Left lung (tissue), 10 donors: Measurements from ENCODE around the gene PLAGL2. TPM values are rescaled to one million over a fixed set of nuclear protein-coding genes. Genes with fewer than 3 reads are reported as not detected.

Experiments
- ATAC-seq: fragments of 200-7000 bp; cut with Tn5 transposase; one replicate; pipeline ENCODE4 v1.9.1; 2020; ENCODE audit warnings: moderate library complexity
- DNase-seq, 4 donors: peaks; one replicate each; pipeline ENCODE4 v3.0.0-alpha.2; 2013 to 2020
- H3K27ac ChIP-seq, 2 donors: fragments of 200-600 bp; sonication (generic) in 1 of 2; one replicate each; pipeline versions ENCODE4 v1.5.0 to v1.8.0; 2020 to 2021
- H3K27me3 ChIP-seq, 2 donors: fragments of 200-600 bp; sonication (generic) in 1 of 2; one replicate each; pipeline versions ENCODE4 v1.5.0 to v1.8.0; 2020 to 2021
- H3K36me3 ChIP-seq, 2 donors: fragments of 200-600 bp; sonication (generic) in 1 of 2; one replicate each; pipeline versions ENCODE4 v1.5.0 to v1.8.0; 2020 to 2021
- H3K4me1 ChIP-seq, 2 donors: fragments of 200-600 bp; one replicate each; pipeline ENCODE4 v1.8.0; 2021
- H3K4me3 ChIP-seq, 2 donors: fragments of 200-600 bp; sonication (generic) in 1 of 2; one replicate each; pipeline versions ENCODE4 v1.5.0 to v1.8.0; 2020 to 2021; ENCODE audit warnings: mild to moderate bottlenecking in 1 of 2
- H3K9me3 ChIP-seq, 2 donors: fragments of 200-600 bp; sonication (generic) in 1 of 2; one replicate each; pipeline versions ENCODE4 v1.5.0 to v1.8.0; 2020 to 2021
- intact Hi-C, 2 donors: fragments of 100-400 bp; cut with DNase I; formaldehyde crosslinking; loops; one replicate each; pipeline versions ENCODE4 v1.11.2 to v1.14.2; 2022
- polyA plus RNA-seq, 6 donors: library from polyadenylated mRNA; unstranded; fragments of 120-200 nt; gene quantifications; one replicate each; pipeline ENCODE4 v1.2.1, GENCODE V29; 2013; ENCODE audit not compliant: insufficient read length in 6 of 6
- total RNA-seq, 2 donors: library from RNA; stranded (reverse); fragmentation: NEBNext Ultra II Directional; extraction: Animal tissue kit (Norgen Biotek cat#: 25700); gene quantifications; one replicate each; pipeline ENCODE4 v1.2.1, GENCODE V29; 2021
- TF ChIP-seq, protein P1 (sequence below), 2 donors: fragments of 200-600 bp; sonication (generic) in 1 of 2; IDR thresholded peaks; one replicate each; pipeline versions ENCODE4 v1.5.0 to v1.8.0; 2021; ENCODE audit warnings: antibody characterized with exemption in 2 of 2
- donor health status: DM: no; HTN: yes; CAD: no.
- donor health status: DM: no; HTN: no; CAD: no.

PLAGL2 gene
- total and polyA plus RNA-seq, 8 donors, result 12.6 to 28.0 (median 25.3) TPM

DNA sequence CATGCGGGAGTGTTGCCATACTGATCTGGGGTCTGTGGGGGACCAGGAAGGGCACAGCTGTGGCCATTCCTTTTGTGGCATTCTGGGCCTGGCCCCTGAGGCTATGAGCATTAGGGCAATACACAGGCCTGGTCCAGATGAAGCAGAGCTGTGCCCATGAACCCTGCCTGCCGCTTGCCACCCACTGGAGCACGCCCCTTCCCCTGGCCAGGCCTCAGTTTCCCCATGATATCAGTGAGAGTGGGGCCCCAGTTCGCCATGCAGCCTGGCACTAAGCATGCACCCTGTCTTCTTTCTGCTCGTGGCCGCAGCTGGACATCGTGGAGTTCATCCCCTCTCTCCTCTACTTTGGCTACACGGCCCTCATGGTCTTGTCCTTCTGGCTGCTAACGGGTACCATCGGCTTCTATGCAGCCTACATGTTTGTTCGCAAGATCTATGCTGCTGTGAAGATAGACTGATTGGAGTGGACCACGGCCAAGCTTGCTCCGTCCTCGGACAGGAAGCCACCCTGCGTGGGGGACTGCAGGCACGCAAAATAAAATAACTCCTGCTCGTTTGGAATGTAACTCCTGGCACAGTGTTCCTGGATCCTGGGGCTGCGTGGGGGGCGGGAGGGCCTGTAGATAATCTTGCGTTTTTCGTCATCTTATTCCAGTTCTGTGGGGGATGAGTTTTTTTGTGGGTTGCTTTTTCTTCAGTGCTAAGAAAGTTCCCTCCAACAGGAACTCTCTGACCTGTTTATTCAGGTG lies 42.4 kb downstream of the PLAGL2 start:
- H3K36me3 ChIP-seq, result peaks cover 0 to 78% of the 10 kb centered on the region in 2 donors
- TF ChIP-seq, protein P1, sequence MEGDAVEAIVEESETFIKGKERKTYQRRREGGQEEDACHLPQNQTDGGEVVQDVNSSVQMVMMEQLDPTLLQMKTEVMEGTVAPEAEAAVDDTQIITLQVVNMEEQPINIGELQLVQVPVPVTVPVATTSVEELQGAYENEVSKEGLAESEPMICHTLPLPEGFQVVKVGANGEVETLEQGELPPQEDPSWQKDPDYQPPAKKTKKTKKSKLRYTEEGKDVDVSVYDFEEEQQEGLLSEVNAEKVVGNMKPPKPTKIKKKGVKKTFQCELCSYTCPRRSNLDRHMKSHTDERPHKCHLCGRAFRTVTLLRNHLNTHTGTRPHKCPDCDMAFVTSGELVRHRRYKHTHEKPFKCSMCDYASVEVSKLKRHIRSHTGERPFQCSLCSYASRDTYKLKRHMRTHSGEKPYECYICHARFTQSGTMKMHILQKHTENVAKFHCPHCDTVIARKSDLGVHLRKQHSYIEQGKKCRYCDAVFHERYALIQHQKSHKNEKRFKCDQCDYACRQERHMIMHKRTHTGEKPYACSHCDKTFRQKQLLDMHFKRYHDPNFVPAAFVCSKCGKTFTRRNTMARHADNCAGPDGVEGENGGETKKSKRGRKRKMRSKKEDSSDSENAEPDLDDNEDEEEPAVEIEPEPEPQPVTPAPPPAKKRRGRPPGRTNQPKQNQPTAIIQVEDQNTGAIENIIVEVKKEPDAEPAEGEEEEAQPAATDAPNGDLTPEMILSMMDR (IDR thresholded peaks at IDR 0.05), result no peak
- intact Hi-C loops, result no loop called here
- no peak overlapping the region for H3K27ac ChIP-seq
- H3K4me3 ChIP-seq, result no peak overlapping the region
- no peaks in the 10 kb centered on the region for H3K27me3 ChIP-seq
- ATAC-seq (no peak), DNase-seq (no peak)
- no peaks in the 10 kb centered on the region for H3K9me3 ChIP-seq
- H3K4me1 ChIP-seq, result no peaks in the 10 kb centered on the region

DNA sequence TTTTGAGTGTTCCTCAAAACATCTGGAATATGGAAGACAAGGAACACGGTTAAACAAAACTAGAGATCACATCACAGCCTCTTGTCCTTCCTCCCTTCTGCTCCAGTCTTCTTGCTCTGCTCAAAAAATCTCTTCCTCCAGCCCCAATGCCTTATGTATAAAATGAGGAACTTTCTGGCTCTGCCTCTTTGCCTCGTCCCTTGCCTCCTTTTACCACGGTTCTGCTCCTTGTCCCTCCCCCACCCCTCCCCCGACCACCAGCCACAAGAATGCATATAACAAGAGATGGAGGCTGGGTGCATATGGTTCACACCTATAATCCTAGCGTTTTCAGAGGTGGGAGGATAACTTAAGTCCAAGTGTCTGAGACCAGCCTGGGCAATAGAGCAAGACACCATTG lies 43.6 kb downstream of the PLAGL2 start:
- Histone ChIP-seq H3K4me3 (no peak overlapping the region), H3K27ac (no peak overlapping the region), H3K36me3 (peaks cover 0 to 90% of the 10 kb centered on the region in 2 donors), H3K4me1 (no peaks in the 10 kb centered on the region), H3K9me3 (no peaks in the 10 kb centered on the region), H3K27me3 (no peaks in the 10 kb centered on the region)
- intact Hi-C loops, result no loop called here
- DNase-seq, result no peak
- ATAC-seq, result no peak
- TF ChIP-seq, protein P1 (IDR thresholded peaks at IDR 0.05), result no peak

DNA sequence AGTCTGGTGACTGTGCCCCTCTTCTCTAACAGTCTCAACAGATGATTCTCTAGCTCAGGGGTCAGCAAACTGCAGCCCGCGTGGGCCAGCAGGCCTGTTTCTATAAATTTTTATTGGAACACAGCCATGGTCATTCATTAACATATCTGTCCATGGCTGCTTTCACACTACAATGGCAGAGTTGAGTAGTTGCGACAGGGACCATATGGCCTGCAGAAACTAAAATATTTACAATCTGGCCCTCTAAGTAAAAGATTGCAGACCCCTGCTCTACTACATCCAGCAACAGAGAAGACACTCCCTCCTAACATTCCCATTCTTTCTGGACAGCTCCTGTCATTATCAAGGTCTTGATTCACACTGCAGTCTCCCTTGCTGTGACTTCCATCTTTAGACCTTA lies 45.2 kb downstream of the PLAGL2 start:
- ATAC-seq, result no peak
- no peak overlapping the region for H3K4me3 ChIP-seq
- H3K9me3 ChIP-seq, result no peaks in the 10 kb centered on the region
- intact Hi-C loops, result no loop called here
- TF ChIP-seq, protein P1 (IDR thresholded peaks at IDR 0.05), result no peak
- no peak overlapping the region for H3K27ac ChIP-seq
- no peaks in the 10 kb centered on the region for H3K27me3 ChIP-seq
- DNase-seq, result peak in 1 of 4 donors; percentile 27
- peaks cover 0 to 100% of the 10 kb centered on the region in 2 donors for H3K36me3 ChIP-seq
- H3K4me1 ChIP-seq, result peaks cover 0 to under 1% of the 10 kb centered on the region in 2 donors

DNA sequence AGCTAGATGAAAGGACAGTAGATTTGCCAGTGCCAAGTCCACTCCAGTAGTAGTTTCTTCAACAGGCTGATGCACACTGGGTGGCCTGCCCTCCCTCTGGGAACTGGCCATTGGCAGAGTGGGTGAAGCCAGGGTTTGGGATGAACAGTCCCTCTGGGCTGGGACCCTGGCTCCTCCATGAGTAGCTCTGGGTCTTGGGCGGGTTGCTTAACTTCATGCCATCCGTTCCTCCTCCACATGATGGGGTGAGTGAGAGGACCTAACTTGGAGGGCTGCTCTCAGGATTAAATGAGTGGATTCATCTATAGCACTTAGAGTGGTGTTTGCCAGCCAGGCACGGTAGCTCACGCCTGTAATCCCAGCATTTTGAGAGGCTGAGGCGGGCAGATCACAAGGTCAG lies 47.2 kb downstream of the PLAGL2 start:
- H3K36me3 ChIP-seq, result peaks cover 0 to 87% of the 10 kb centered on the region in 2 donors
- ATAC-seq (no peak), DNase-seq (no peak)
- no peaks in the 10 kb centered on the region for H3K27me3 ChIP-seq
- H3K27ac ChIP-seq, result no peak overlapping the region
- TF ChIP-seq, protein P1 (IDR thresholded peaks at IDR 0.05), result no peak
- H3K9me3 ChIP-seq, result no peaks in the 10 kb centered on the region
- H3K4me3 ChIP-seq, result no peak overlapping the region
- intact Hi-C loops, result no loop called here
- peaks cover 0 to 17% of the 10 kb centered on the region in 2 donors for H3K4me1 ChIP-seq

DNA sequence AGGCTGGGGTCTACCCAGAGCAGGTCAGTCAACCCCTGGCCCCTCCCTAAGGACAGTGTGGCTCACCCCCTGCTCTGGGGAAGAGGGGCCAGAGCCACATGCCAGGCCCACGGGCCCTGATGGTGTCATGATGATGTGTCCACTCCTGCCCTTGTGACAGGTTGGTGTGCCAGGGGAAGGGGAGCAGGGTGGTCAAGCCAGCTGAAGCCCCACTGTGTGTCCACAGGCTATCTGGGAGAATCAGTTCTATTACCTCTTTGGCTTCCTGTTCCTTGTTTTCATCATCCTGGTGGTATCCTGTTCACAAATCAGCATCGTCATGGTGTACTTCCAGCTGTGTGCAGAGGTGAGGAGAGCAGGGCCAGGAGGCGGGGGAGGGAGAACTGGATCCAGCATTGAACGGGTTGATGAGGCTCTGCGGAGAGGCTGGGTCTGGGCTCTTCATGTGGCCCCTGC lies 47.7 kb downstream of the PLAGL2 start:
- ATAC-seq, result no peak
- intact Hi-C loops, result no loop called here
- no peak for DNase-seq
- peaks cover 3 to 23% of the 10 kb centered on the region in 2 donors for H3K4me1 ChIP-seq
- H3K4me3 ChIP-seq, result no peak overlapping the region
- H3K36me3 ChIP-seq, result peaks cover 0 to 82% of the 10 kb centered on the region in 2 donors
- H3K27me3 ChIP-seq, result no peaks in the 10 kb centered on the region
- no peak overlapping the region for H3K27ac ChIP-seq
- no peaks in the 10 kb centered on the region for H3K9me3 ChIP-seq
- TF ChIP-seq, protein P1 (IDR thresholded peaks at IDR 0.05), result no peak
